HepG2 (cell line): ENCODE data around the gene NUP85. TPM values are rescaled to one million over a fixed set of nuclear protein-coding genes. Genes with fewer than 3 reads are reported as not detected.

Source experiments
- AKAP8 ChIP-seq: sonication (generic); formaldehyde crosslinking; IDR thresholded peaks from 2 replicates; pipeline ENCODE4 v1.5.1; 2020; ENCODE audit warnings: mild to moderate bottlenecking, missing genetic modification reagents
- ARNT2 ChIP-seq: sonication (generic); formaldehyde crosslinking; IDR thresholded peaks from 2 replicates; pipeline ENCODE4 v1.8.0; 2022; ENCODE audit warnings: mild to moderate bottlenecking, low read depth, missing genetic modification reagents, moderate library complexity
- ARNTL ChIP-seq: sonication (generic); formaldehyde crosslinking; IDR thresholded peaks from 2 replicates; pipeline ENCODE4 v1.4.0; 2020; ENCODE audit warnings: mild to moderate bottlenecking, missing genetic modification reagents
- FOSL2 ChIP-seq: sonication (generic); formaldehyde crosslinking; IDR thresholded peaks from 2 replicates; pipeline ENCODE4 v1.4.0; 2020; ENCODE audit warnings: missing genetic modification reagents
- FOXC1 ChIP-seq: sonication (generic); formaldehyde crosslinking; IDR thresholded peaks from 2 replicates; pipeline ENCODE4 v1.8.0; 2022; ENCODE audit warnings: mild to moderate bottlenecking, missing genetic modification reagents, borderline replicate concordance
- HDAC1 ChIP-seq: sonication (generic); formaldehyde crosslinking; IDR thresholded peaks from 2 replicates; pipeline ENCODE4 v1.5.1; 2020; ENCODE audit warnings: mild to moderate bottlenecking, missing genetic modification reagents
- KLF11 ChIP-seq: IDR thresholded peaks from 2 replicates; pipeline ENCODE4 v1.6.1; 2016; ENCODE audit warnings: missing compliant biosample characterization
- MATR3 ChIP-seq: sonication (generic); formaldehyde crosslinking; IDR thresholded peaks from 2 replicates; pipeline ENCODE4 v1.4.0; 2020; ENCODE audit warnings: missing genetic modification reagents
- MED1 ChIP-seq: sonication (generic); formaldehyde crosslinking; IDR thresholded peaks from 2 replicates; pipeline ENCODE4 v1.4.0; 2020; ENCODE audit warnings: missing genetic modification reagents
- RBM22 ChIP-seq: fragments of 200-400 bp; formaldehyde crosslinking; optimal IDR thresholded peaks from 2 replicates; pipeline ENCODE3; 2017; ENCODE audit warnings: mild to moderate bottlenecking, low read length, moderate library complexity
- SOX6 ChIP-seq, 2 experiments: fragments of 450-650 bp in 1 of 2; sonication (generic) in 1 of 2; formaldehyde crosslinking in 1 of 2; IDR thresholded peaks; 2 replicates each; pipeline versions ENCODE4 v1.4.0 to v1.6.1; 2017 to 2020; ENCODE audit warnings: antibody characterized with exemption in 1 of 2, mild to moderate bottlenecking in 1 of 2, missing genetic modification reagents in 1 of 2
- ZBTB8A ChIP-seq: sonication (generic); formaldehyde crosslinking; IDR thresholded peaks from 2 replicates; pipeline ENCODE4 v1.4.0; 2020; ENCODE audit warnings: mild to moderate bottlenecking, low read depth, missing genetic modification reagents, borderline replicate concordance
- ZFP41 ChIP-seq: sonication (generic); formaldehyde crosslinking; IDR thresholded peaks from 2 replicates; pipeline ENCODE4 v1.4.0; 2020; ENCODE audit warnings: mild to moderate bottlenecking, missing genetic modification reagents, borderline replicate concordance
- ZMAT3 ChIP-seq: sonication (generic); formaldehyde crosslinking; conservative IDR thresholded peaks from 2 replicates; pipeline ENCODE4 v1.7.0; 2021; ENCODE audit warnings: missing genetic modification reagents
- ZNF143 ChIP-seq: sonication (generic); formaldehyde crosslinking; IDR thresholded peaks from 2 replicates; pipeline ENCODE4 v1.4.0; 2020; ENCODE audit warnings: missing genetic modification reagents
- ZNF30 ChIP-seq: sonication (generic); formaldehyde crosslinking; IDR thresholded peaks from 2 replicates; pipeline ENCODE4 v1.5.0; 2020; ENCODE audit warnings: mild to moderate bottlenecking, missing genetic modification reagents
- ZNF550 ChIP-seq: sonication (generic); formaldehyde crosslinking; IDR thresholded peaks from 2 replicates; pipeline ENCODE4 v1.4.0; 2020; ENCODE audit warnings: mild to moderate bottlenecking, missing genetic modification reagents, borderline replicate concordance
- polyA plus RNA-seq, 8 experiments: library from polyadenylated mRNA; depleted of rRNA in 3 of 8; stranded (reverse) in 7 of 8; unstranded in 1 of 8; fragments of >200 nt; fragmentation: Illumina TruSeq in 4 of 8; extraction: Trizol in 4 of 8; gene quantifications; 2 replicates each; pipeline versions ENCODE4 v1.2.1 to v1.2.3, GENCODE V29; 2011 to 2016; ENCODE audit warnings: low read depth in 4 of 8, missing spikeins in 1 of 8, mixed read lengths in 1 of 8; ENCODE audit not compliant: insufficient read depth in 1 of 8
- total RNA-seq, 5 experiments: library from RNA; depleted of rRNA; stranded (reverse); fragments of >200 nt; fragmentation: Illumina TruSeq; extraction: Trizol; gene quantifications; 2 replicates each; pipeline ENCODE4 v1.2.3, GENCODE V29; 2016; ENCODE audit warnings: low read depth in 1 of 5
- TF ChIP-seq, protein P1 (sequence below): sonication (generic); formaldehyde crosslinking; IDR thresholded peaks from 2 replicates; pipeline ENCODE4 v1.4.0; 2020; ENCODE audit warnings: missing genetic modification reagents, mild to moderate bottlenecking, borderline replicate concordance
- TF ChIP-seq, protein P2 (sequence below): sonication (generic); formaldehyde crosslinking; IDR thresholded peaks from 2 replicates; pipeline ENCODE4 v1.4.0; 2020; ENCODE audit warnings: missing genetic modification reagents
- TF ChIP-seq, protein P3 (sequence below): IDR thresholded peaks from 2 replicates; pipeline ENCODE4 v1.4.0; 2020; ENCODE audit warnings: mild to moderate bottlenecking, missing genetic modification reagents
- TF ChIP-seq, protein P4 (sequence below): IDR thresholded peaks from 2 replicates; pipeline ENCODE4 v1.6.1; 2018; ENCODE audit warnings: missing genetic modification reagents

NUP85 gene
- total and polyA plus RNA-seq, 2 of the 13 experiments (the other 11 are each of a cell fraction or from before 2014, with no cell fraction given), result 89.1 to 124 TPM

DNA sequence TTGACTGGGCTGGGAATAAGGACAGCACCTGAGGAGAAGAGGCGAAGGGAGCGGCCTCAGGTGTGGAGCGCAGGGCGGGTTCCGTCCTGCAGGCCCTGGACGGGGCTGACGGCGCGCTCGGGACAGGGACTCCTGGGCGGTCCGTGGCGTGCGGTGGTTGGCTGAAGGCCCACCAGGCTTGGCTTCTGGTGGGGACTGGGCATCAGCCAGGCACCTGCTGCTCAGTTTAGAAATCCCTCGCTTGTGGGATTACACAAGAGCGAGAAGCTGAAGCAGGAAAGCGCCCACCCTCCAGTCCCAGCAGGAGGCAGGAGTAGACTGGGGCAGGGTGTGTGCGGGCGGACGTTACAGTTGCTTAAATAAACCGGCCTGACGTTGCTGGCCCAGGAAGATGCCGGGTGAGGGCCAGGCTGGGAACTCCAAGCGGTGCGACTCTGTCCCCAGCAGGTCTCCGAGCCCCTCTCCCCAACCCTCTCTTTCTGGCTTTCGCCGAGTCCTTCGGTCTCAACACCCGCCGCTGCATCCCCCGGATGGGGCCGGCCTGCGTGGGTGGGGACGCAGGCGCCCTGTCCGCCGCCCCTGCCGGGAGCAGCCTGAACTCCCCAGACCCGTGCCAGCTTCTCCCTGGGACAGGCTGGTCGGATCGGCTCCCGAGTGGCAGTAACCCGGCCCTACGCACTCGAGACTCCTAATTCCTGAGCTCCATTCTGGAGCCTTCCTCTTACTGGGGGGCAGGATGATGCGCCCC is 64.9 kb downstream of the NUP85 start (continued):
- TF ChIP-seq ZFP41 (CRISPR knock-in tag) (peak; percentile 46; the same call in 1 of the 2 replicates), ARNT2 (CRISPR knock-in tag) (peak; percentile 87), ZNF30 (no peak), ZNF143 (CRISPR knock-in tag) (peak; percentile 32; the same call in 1 of the 2 replicates), AKAP8 (CRISPR knock-in tag) (peak; percentile 70; the same call in 1 of the 2 replicates), MATR3 (no peak), HDAC1 (peak; percentile 91), KLF11 (CRISPR knock-in tag) (0 out of 2 replicates have a peak, but pooled peaks have one; percentile 26), ZNF550 (peak; percentile 36; the same call in 1 of the 2 replicates), ZMAT3 (CRISPR knock-in tag) (peak; percentile 87; the same call in 1 of the 2 replicates), ARNTL (no peak), FOXC1 (CRISPR knock-in tag) (peak; percentile 21), RBM22 (no peak), MED1 (CRISPR knock-in tag) (no peak; the same call in 1 of the 2 replicates), ZBTB8A (CRISPR knock-in tag) (no peak), FOSL2 (CRISPR knock-in tag) (peak; percentile 4; the same call in 1 of the 2 replicates), SOX6 (IDR thresholded peaks at IDR 0.05) (no peak), SOX6 (CRISPR knock-in tag; IDR thresholded peaks at IDR 0.05) (peak; percentile 35)
- TF ChIP-seq, protein P1, sequence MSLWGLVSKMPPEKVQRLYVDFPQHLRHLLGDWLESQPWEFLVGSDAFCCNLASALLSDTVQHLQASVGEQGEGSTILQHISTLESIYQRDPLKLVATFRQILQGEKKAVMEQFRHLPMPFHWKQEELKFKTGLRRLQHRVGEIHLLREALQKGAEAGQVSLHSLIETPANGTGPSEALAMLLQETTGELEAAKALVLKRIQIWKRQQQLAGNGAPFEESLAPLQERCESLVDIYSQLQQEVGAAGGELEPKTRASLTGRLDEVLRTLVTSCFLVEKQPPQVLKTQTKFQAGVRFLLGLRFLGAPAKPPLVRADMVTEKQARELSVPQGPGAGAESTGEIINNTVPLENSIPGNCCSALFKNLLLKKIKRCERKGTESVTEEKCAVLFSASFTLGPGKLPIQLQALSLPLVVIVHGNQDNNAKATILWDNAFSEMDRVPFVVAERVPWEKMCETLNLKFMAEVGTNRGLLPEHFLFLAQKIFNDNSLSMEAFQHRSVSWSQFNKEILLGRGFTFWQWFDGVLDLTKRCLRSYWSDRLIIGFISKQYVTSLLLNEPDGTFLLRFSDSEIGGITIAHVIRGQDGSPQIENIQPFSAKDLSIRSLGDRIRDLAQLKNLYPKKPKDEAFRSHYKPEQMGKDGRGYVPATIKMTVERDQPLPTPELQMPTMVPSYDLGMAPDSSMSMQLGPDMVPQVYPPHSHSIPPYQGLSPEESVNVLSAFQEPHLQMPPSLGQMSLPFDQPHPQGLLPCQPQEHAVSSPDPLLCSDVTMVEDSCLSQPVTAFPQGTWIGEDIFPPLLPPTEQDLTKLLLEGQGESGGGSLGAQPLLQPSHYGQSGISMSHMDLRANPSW (CRISPR knock-in tag), result no peak
- TF ChIP-seq, protein P2, sequence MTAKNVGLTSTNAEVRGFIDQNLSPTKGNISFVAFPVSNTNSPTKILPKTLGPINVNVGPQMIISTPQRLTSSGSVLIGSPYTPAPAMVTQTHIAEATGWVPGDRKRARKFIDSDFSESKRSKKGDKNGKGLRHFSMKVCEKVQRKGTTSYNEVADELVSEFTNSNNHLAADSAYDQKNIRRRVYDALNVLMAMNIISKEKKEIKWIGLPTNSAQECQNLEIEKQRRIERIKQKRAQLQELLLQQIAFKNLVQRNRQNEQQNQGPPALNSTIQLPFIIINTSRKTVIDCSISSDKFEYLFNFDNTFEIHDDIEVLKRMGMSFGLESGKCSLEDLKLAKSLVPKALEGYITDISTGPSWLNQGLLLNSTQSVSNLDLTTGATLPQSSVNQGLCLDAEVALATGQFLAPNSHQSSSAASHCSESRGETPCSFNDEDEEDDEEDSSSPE (CRISPR knock-in tag), result peak; percentile 58
- TF ChIP-seq, protein P3, sequence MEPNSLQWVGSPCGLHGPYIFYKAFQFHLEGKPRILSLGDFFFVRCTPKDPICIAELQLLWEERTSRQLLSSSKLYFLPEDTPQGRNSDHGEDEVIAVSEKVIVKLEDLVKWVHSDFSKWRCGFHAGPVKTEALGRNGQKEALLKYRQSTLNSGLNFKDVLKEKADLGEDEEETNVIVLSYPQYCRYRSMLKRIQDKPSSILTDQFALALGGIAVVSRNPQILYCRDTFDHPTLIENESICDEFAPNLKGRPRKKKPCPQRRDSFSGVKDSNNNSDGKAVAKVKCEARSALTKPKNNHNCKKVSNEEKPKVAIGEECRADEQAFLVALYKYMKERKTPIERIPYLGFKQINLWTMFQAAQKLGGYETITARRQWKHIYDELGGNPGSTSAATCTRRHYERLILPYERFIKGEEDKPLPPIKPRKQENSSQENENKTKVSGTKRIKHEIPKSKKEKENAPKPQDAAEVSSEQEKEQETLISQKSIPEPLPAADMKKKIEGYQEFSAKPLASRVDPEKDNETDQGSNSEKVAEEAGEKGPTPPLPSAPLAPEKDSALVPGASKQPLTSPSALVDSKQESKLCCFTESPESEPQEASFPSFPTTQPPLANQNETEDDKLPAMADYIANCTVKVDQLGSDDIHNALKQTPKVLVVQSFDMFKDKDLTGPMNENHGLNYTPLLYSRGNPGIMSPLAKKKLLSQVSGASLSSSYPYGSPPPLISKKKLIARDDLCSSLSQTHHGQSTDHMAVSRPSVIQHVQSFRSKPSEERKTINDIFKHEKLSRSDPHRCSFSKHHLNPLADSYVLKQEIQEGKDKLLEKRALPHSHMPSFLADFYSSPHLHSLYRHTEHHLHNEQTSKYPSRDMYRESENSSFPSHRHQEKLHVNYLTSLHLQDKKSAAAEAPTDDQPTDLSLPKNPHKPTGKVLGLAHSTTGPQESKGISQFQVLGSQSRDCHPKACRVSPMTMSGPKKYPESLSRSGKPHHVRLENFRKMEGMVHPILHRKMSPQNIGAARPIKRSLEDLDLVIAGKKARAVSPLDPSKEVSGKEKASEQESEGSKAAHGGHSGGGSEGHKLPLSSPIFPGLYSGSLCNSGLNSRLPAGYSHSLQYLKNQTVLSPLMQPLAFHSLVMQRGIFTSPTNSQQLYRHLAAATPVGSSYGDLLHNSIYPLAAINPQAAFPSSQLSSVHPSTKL (CRISPR knock-in tag), result no peak; the same call in 1 of the 2 replicates
- TF ChIP-seq, protein P4, sequence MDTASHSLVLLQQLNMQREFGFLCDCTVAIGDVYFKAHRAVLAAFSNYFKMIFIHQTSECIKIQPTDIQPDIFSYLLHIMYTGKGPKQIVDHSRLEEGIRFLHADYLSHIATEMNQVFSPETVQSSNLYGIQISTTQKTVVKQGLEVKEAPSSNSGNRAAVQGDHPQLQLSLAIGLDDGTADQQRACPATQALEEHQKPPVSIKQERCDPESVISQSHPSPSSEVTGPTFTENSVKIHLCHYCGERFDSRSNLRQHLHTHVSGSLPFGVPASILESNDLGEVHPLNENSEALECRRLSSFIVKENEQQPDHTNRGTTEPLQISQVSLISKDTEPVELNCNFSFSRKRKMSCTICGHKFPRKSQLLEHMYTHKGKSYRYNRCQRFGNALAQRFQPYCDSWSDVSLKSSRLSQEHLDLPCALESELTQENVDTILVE (CRISPR knock-in tag), result peak; percentile 37
